Measurements from ENCODE around the gene IFI16. TPM values are rescaled to one million over a fixed set of nuclear protein-coding genes. Genes with fewer than 3 reads are reported as not detected.

IFI16 gene
- total RNA-seq, 1 experiment from 2014 or later = 2.9 TPM

- H3K9ac ChIP-seq (ENCODE audit: extremely low read depth, insufficient read length, low read length) = peak overlapping the region; percentile 2
- H2BK20ac ChIP-seq (ENCODE audit: low read depth, low read length, poor library complexity, severe bottlenecking) = no peak overlapping the region
- no peak overlapping the region for H3K18ac ChIP-seq (ENCODE audit: insufficient read length, low read depth, low read length)
- no peaks in the 10 kb centered on the region for H3K27me3 ChIP-seq (ENCODE audit: insufficient read depth, low read length)
- peak overlapping the region; percentile 93 to 97 (median 96) for H3K27ac Mint-ChIP-seq
- no peak overlapping the region for H4K8ac ChIP-seq (replicated peaks; ENCODE audit: insufficient read length, low read depth, low read length)
- H2AFZ ChIP-seq (ENCODE audit: low read length) = peak overlapping the region; percentile 14
- H3K23ac ChIP-seq (ENCODE audit: insufficient read length, low read depth, low read length) = no peak overlapping the region
- no peaks in the 10 kb centered on the region for H3K9me3 ChIP-seq (ENCODE audit: control insufficient read depth, low read depth, low read length)
- no peak overlapping the region for H3K4ac ChIP-seq (ENCODE audit: low read depth, low read length)
- peaks cover 6% of the 10 kb centered on the region for H3K27me3 Mint-ChIP-seq (ENCODE audit: low read depth)
- no peak overlapping the region for H2BK12ac ChIP-seq (ENCODE audit: insufficient read length, low read depth, low read length)
- no peaks in the 10 kb centered on the region; the same call in 1 of the 2 replicates for H3K4me1 ChIP-seq (ENCODE audit: insufficient read depth, low read length)
- 100% methylated on average over 2 of the region's 11 CpGs for WGBS (ENCODE audit: extremely low coverage, insufficient read length, low lambda C conversion rate)
- no peak overlapping the region for H4K5ac ChIP-seq (ENCODE audit: insufficient read length, low read depth, low read length)
- no peak overlapping the region for H3K14ac ChIP-seq (ENCODE audit: insufficient read depth, low read length)
- no peak overlapping the region for H2AK5ac ChIP-seq (ENCODE audit: insufficient read length, low read length)
- H2BK15ac ChIP-seq (ENCODE audit: low read depth, low read length) = no peak overlapping the region
- H4K20me1 ChIP-seq (ENCODE audit: control insufficient read depth, insufficient read depth, insufficient read length) = no peaks in the 10 kb centered on the region
- no peaks in the 10 kb centered on the region for H3K9me3 Mint-ChIP-seq
- no peak for TF ChIP-seq CTCF (conservative IDR thresholded peaks at IDR 0.05)
- peaks cover 26 to 31% of the 10 kb centered on the region in 2 experiments for H3K4me1 Mint-ChIP-seq
- peaks cover 7% of the 10 kb centered on the region for H3K23me2 ChIP-seq (ENCODE audit: insufficient read length, low read depth, low read length, poor library complexity, severe bottlenecking)
- H4K91ac ChIP-seq (ENCODE audit: insufficient read length, low read depth, low read length) = no peak overlapping the region
- no peak overlapping the region for H2BK5ac ChIP-seq (ENCODE audit: insufficient read length, low read length)
- H3K56ac ChIP-seq (ENCODE audit: insufficient read length, low read depth, low read length) = no peak overlapping the region
- no peaks in the 10 kb centered on the region for H3K79me2 ChIP-seq (ENCODE audit: insufficient read depth, low read length)
- no peaks in the 10 kb centered on the region for H3K79me1 ChIP-seq (ENCODE audit: insufficient read depth, low read depth, low read length, poor library complexity, severe bottlenecking)
- H3T11ph ChIP-seq (ENCODE audit: low read length) = no peak overlapping the region
- peak overlapping the region; percentile 41 for H3K27ac ChIP-seq (ENCODE audit: insufficient read length, low read depth, low read length)
- no peak overlapping the region for H2BK120ac ChIP-seq (ENCODE audit: low read depth, low read length, poor library complexity, severe bottlenecking)
- peak overlapping the region; percentile 71 to 79 for H3K4me3 Mint-ChIP-seq
- H3K4me2 ChIP-seq (ENCODE audit: insufficient read depth, insufficient read length, low read length) = peak overlapping the region; percentile 93
- no peaks in the 10 kb centered on the region for H3K36me3 Mint-ChIP-seq (ENCODE audit: insufficient read depth in 1 of 3, low read depth in 3 of 3)
- peak; percentile 94 for DNase-seq
Measured at GRCh38 chr1:158999316-159000069, 10.2 kb upstream of the IFI16 start.
